Loucy (cell line): ENCODE results near the gene PPP2R2B.

ENCODE experiments used
- H2AFZ ChIP-seq: fragments of 200-600 bp; sonication (generic); 2 replicates; pipeline ENCODE4 v1.6.0; 2016; ENCODE audit warnings: antibody characterized with exemption, mild to moderate bottlenecking, low read length, moderate library complexity
- H3F3A ChIP-seq: fragments of 200-600 bp; 2 replicates; pipeline ENCODE4 v1.6.0; 2016; ENCODE audit warnings: antibody characterized with exemption, low read depth, mild to moderate bottlenecking
- H3K27me3 ChIP-seq: fragments of 200-600 bp; sonication (generic); 2 replicates; pipeline ENCODE4 v1.6.1; 2014; ENCODE audit warnings: low read length, mild to moderate bottlenecking; ENCODE audit not compliant: insufficient read depth, poor library complexity, severe bottlenecking
- H3K36me3 ChIP-seq: fragments of 200-600 bp; sonication (generic); 2 replicates; pipeline ENCODE4 v1.6.1; 2016; ENCODE audit warnings: low read length; ENCODE audit not compliant: insufficient read depth
- H3K4me1 ChIP-seq: fragments of 200-600 bp; sonication (generic); 2 replicates; pipeline ENCODE4 v1.5.1; 2014; ENCODE audit warnings: low read length, mild to moderate bottlenecking; ENCODE audit not compliant: insufficient read depth, poor library complexity, severe bottlenecking
- H3K4me2 ChIP-seq: fragments of 200-600 bp; sonication (generic); 2 replicates; pipeline ENCODE4 v1.6.0; 2014; ENCODE audit warnings: antibody characterized with exemption, low read length, low read depth, mild to moderate bottlenecking; ENCODE audit not compliant: poor library complexity, severe bottlenecking
- H3K4me3 ChIP-seq: fragments of 200-600 bp; sonication (generic); 2 replicates; pipeline ENCODE4 v1.5.1; 2014; ENCODE audit warnings: low read length, mild to moderate bottlenecking, mixed read lengths; ENCODE audit not compliant: poor library complexity, severe bottlenecking
- H3K79me2 ChIP-seq: fragments of 200-600 bp; sonication (generic); 2 replicates; pipeline ENCODE4 v1.6.1; 2014; ENCODE audit warnings: low read length; ENCODE audit not compliant: insufficient read depth
- H3K9ac ChIP-seq: fragments of 200-600 bp; sonication (generic); 2 replicates; pipeline ENCODE4 v1.6.0; 2014; ENCODE audit warnings: mild to moderate bottlenecking, low read depth, low read length, moderate library complexity; ENCODE audit not compliant: poor library complexity, severe bottlenecking
- H3K9me2 ChIP-seq: fragments of 200-600 bp; sonication (generic); replicated peaks from 2 replicates; pipeline ENCODE4 v1.6.1; 2016; ENCODE audit warnings: low read depth, low read length, mixed read lengths
- H3K9me3 ChIP-seq: fragments of 200-600 bp; sonication (generic); 2 replicates; pipeline ENCODE4 v1.6.1; 2014; ENCODE audit warnings: mild to moderate bottlenecking, antibody characterized with exemption, low read length, low read depth; ENCODE audit not compliant: insufficient read depth
- H4K20me1 ChIP-seq: fragments of 200-600 bp; sonication (generic); 2 replicates; pipeline ENCODE4 v1.6.0; 2014; ENCODE audit warnings: antibody characterized with exemption, low read length, mild to moderate bottlenecking; ENCODE audit not compliant: insufficient read depth, poor library complexity, severe bottlenecking
- CTCF ChIP-seq: fragments of 200-600 bp; sonication (generic); conservative IDR thresholded peaks from 2 replicates; pipeline ENCODE4 v1.5.1; 2014; ENCODE audit warnings: mild to moderate bottlenecking, antibody characterized with exemption, low read length
- EZH2phosphoT487 ChIP-seq: fragments of 200-600 bp; IDR thresholded peaks from 2 replicates; pipeline ENCODE4 v1.6.1; 2018; ENCODE audit warnings: antibody characterized with exemption, mild to moderate bottlenecking, moderate library complexity, borderline replicate concordance

The PPP2R2B gene

GRCh38 chr5:146607659-146608332, 270.8 kb downstream of the PPP2R2B start:
- 0 out of 2 replicates have a peak, but pooled peaks cover 4% of the 10 kb centered on the region for H3K9me3 ChIP-seq
- TF ChIP-seq EZH2phosphoT487 (no peak), CTCF (no peak)
- H3K9me2 ChIP-seq: no peaks in the 10 kb centered on the region
- H3K4me1 ChIP-seq: no peaks in the 10 kb centered on the region
- H3K36me3 ChIP-seq: no peaks in the 10 kb centered on the region
- H3F3A ChIP-seq: no peaks in the 10 kb centered on the region
- no peak overlapping the region for H3K4me3 ChIP-seq
- no peaks in the 10 kb centered on the region for H3K27me3 ChIP-seq
- no peak overlapping the region for H2AFZ ChIP-seq
- no peaks in the 10 kb centered on the region for H3K79me2 ChIP-seq
- H4K20me1 ChIP-seq: no peaks in the 10 kb centered on the region
- no peak overlapping the region for H3K4me2 ChIP-seq
- H3K9ac ChIP-seq: no peak overlapping the region

GRCh38 chr5:146606893-146607292, 271.7 kb downstream of the PPP2R2B start:
- no peaks in the 10 kb centered on the region for H3K4me1 ChIP-seq
- no peaks in the 10 kb centered on the region for H3K79me2 ChIP-seq
- no peaks in the 10 kb centered on the region for H3F3A ChIP-seq
- H3K9me3 ChIP-seq: 0 out of 2 replicates have a peak, but pooled peaks cover 4% of the 10 kb centered on the region
- no peaks in the 10 kb centered on the region for H3K27me3 ChIP-seq
- no peaks in the 10 kb centered on the region for H4K20me1 ChIP-seq
- no peak overlapping the region for H2AFZ ChIP-seq
- TF ChIP-seq EZH2phosphoT487 (no peak), CTCF (no peak)
- H3K4me2 ChIP-seq: no peak overlapping the region
- H3K4me3 ChIP-seq: no peak overlapping the region
- H3K9me2 ChIP-seq: no peaks in the 10 kb centered on the region
- no peaks in the 10 kb centered on the region for H3K36me3 ChIP-seq
- H3K9ac ChIP-seq: no peak overlapping the region

- Histone ChIP-seq H3F3A (no peaks in the 10 kb centered on the region), H3K4me2 (no peak overlapping the region), H3K9me3 (no peaks in the 10 kb centered on the region), H3K4me1 (no peaks in the 10 kb centered on the region), H4K20me1 (no peaks in the 10 kb centered on the region), H2AFZ (no peak overlapping the region), H3K9me2 (no peaks in the 10 kb centered on the region), H3K36me3 (no peaks in the 10 kb centered on the region), H3K79me2 (no peaks in the 10 kb centered on the region), H3K9ac (no peak overlapping the region), H3K27me3 (no peaks in the 10 kb centered on the region), H3K4me3 (no peak overlapping the region)
- TF ChIP-seq EZH2phosphoT487: no peak
- no peak for TF ChIP-seq CTCF
Measured at GRCh38 chr5:146600376-146600775, 278.2 kb downstream of the PPP2R2B start.
